Neural cell (in vitro differentiated cells): Measurements from ENCODE around the gene PIGM. TPM values are rescaled to one million over a fixed set of nuclear protein-coding genes. Genes with fewer than 3 reads are reported as not detected.

ENCODE experiments used
- H2AFZ ChIP-seq: fragments of 200-600, 300-800 bp; sonication (generic), shearing (Covaris generic); 2 replicates; pipeline ENCODE4 v1.6.0; 2014; ENCODE audit warnings: low read depth, mild to moderate bottlenecking, antibody characterized with exemption, low read length, moderate library complexity
- H3F3A ChIP-seq: fragments of 200-600 bp; shearing (Covaris generic); 2 replicates; pipeline ENCODE4 v1.6.1; 2016; ENCODE audit warnings: mild to moderate bottlenecking, moderate library complexity, mixed read lengths, antibody characterized with exemption, low read length; ENCODE audit not compliant: insufficient read depth, poor library complexity, severe bottlenecking
- H3K27ac ChIP-seq: fragments of 200-600, 300-800 bp; sonication (generic), shearing (Covaris generic); 2 replicates; pipeline ENCODE4 v1.5.1; 2014; ENCODE audit warnings: mild to moderate bottlenecking, low read length, moderate library complexity
- H3K27me3 ChIP-seq: fragments of 300-800, 200-600 bp; sonication (generic), shearing (Covaris generic); 2 replicates; pipeline ENCODE4 v1.6.0; 2014; ENCODE audit warnings: mild to moderate bottlenecking, low read depth, low read length, moderate library complexity; ENCODE audit not compliant: insufficient read depth
- H3K36me3 ChIP-seq: fragments of 300-800, 200-600 bp; sonication (generic), shearing (Covaris generic); 2 replicates; pipeline ENCODE4 v1.5.1; 2014; ENCODE audit warnings: mild to moderate bottlenecking, antibody characterized with exemption, low read length, moderate library complexity; ENCODE audit not compliant: insufficient read depth
- H3K4me2 ChIP-seq: fragments of 300-800, 200-600 bp; sonication (generic), shearing (Covaris generic); 2 replicates; pipeline ENCODE4 v1.6.0; 2014; ENCODE audit warnings: mild to moderate bottlenecking, low read length
- H3K4me3 ChIP-seq: fragments of 300-800, 200-600 bp; sonication (generic), shearing (Covaris generic); 2 replicates; pipeline ENCODE4 v1.5.1; 2014; ENCODE audit warnings: mild to moderate bottlenecking, low read length, moderate library complexity
- H3K79me2 ChIP-seq: fragments of 200-600 bp; shearing (Covaris generic); replicated peaks from 2 replicates; pipeline ENCODE4 v1.6.0; 2014; ENCODE audit warnings: mild to moderate bottlenecking, low read length, moderate library complexity; ENCODE audit not compliant: insufficient read depth
- H3K9ac ChIP-seq: fragments of 300-800, 200-600 bp; sonication (generic), shearing (Covaris generic); 2 replicates; pipeline ENCODE4 v1.6.1; 2016; ENCODE audit warnings: mild to moderate bottlenecking, low read length, mixed read lengths
- H3K9me2 ChIP-seq: fragments of 200-600 bp; shearing (Covaris generic); 2 replicates; pipeline ENCODE4 v1.6.1; 2016; ENCODE audit warnings: mild to moderate bottlenecking, low read length, mixed read lengths; ENCODE audit not compliant: insufficient read depth
- H3K9me3 ChIP-seq: fragments of 200-600, 300-800 bp; sonication (generic), shearing (Covaris generic); 2 replicates; pipeline ENCODE4 v1.6.1; 2016; ENCODE audit warnings: mild to moderate bottlenecking, mixed run types, low read length, moderate library complexity, mixed read lengths
- H4K20me1 ChIP-seq: fragments of 200-600 bp; shearing (Covaris generic); 2 replicates; pipeline ENCODE4 v1.6.1; 2016; ENCODE audit warnings: mild to moderate bottlenecking, mixed run types; ENCODE audit not compliant: insufficient read depth
- EP300 ChIP-seq: fragments of 450-650 bp; conservative IDR thresholded peaks from 2 replicates; pipeline ENCODE4 v1.6.1; 2014; ENCODE audit warnings: antibody characterized with exemption, mild to moderate bottlenecking, moderate library complexity; ENCODE audit not compliant: poor library complexity, severe bottlenecking
- EZH2 ChIP-seq: fragments of 200-600, 300-800 bp; shearing (Covaris generic), sonication (generic); IDR thresholded peaks from 2 replicates; pipeline ENCODE4 v1.6.1; 2014; ENCODE audit warnings: antibody characterized with exemption, low read length, borderline replicate concordance, mild to moderate bottlenecking; ENCODE audit not compliant: insufficient read depth, poor library complexity, severe bottlenecking
- MXI1 ChIP-seq: fragments of 450-650 bp; conservative IDR thresholded peaks from 2 replicates; pipeline ENCODE4 v1.6.1; 2014; ENCODE audit warnings: antibody characterized with exemption, mild to moderate bottlenecking; ENCODE audit not compliant: poor library complexity, severe bottlenecking
- POLR2AphosphoS5 ChIP-seq: IDR thresholded peaks from 2 replicates; pipeline ENCODE4 v1.6.1; 2012
- RAD21 ChIP-seq: fragments of 450-650 bp; conservative IDR thresholded peaks from 2 replicates; pipeline ENCODE4 v1.6.1; 2014; ENCODE audit warnings: antibody characterized with exemption, mild to moderate bottlenecking, moderate library complexity
- SMC3 ChIP-seq: fragments of 450-650 bp; conservative IDR thresholded peaks from 2 replicates; pipeline ENCODE4 v1.6.1; 2014; ENCODE audit warnings: antibody characterized with exemption, mild to moderate bottlenecking, moderate library complexity; ENCODE audit not compliant: poor library complexity
- TAF1 ChIP-seq: IDR thresholded peaks from 2 replicates; pipeline ENCODE4 v1.6.1; 2012; ENCODE audit warnings: low read depth
- polyA plus RNA-seq: library from polyadenylated mRNA; depleted of rRNA; stranded (reverse); fragments of >200 nt; gene quantifications from 2 replicates; pipeline ENCODE4 v1.2.3, GENCODE V29; 2014
- TF ChIP-seq, protein P1 (sequence below): IDR thresholded peaks from 2 replicates; pipeline ENCODE4 v1.6.1; 2012; ENCODE audit warnings: borderline replicate concordance
- TF ChIP-seq, protein P2 (sequence below): fragments of 450-650 bp; IDR thresholded peaks from 2 replicates; pipeline ENCODE4 v1.5.1; 2014; ENCODE audit warnings: antibody characterized with exemption, mild to moderate bottlenecking, moderate library complexity; ENCODE audit not compliant: poor library complexity, severe bottlenecking

The PIGM gene
- polyA plus RNA-seq, 1 donor from 2014 or later = 3.8 TPM

DNA sequence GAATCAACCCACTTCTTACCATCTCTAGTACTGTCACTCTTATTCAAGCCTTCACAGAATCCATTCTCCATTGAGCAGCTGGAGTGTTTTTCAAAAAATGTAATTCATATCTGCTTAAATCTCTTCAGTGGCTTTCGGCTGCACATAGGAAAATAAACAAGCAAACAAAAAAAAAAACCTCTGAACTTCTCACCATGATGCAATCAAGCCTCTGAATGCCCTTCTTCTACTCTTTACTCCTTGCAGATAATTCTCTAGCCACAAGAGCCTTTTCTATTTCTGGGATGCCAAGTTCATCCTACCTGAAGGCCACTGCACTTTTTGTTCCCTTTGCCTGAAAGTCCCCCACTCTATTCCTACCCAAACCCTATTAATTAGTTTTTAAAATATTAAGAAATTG, 14.2 kb downstream of the PIGM start:
- Histone ChIP-seq H3K4me3 (no peak overlapping the region), H3K27ac (no peak overlapping the region), H3K79me2 (no peaks in the 10 kb centered on the region), H3K4me2 (no peak overlapping the region), H3K9me2 (no peaks in the 10 kb centered on the region), H3K9ac (no peak overlapping the region), H4K20me1 (no peaks in the 10 kb centered on the region), H3K9me3 (no peaks in the 10 kb centered on the region), H3K27me3 (no peaks in the 10 kb centered on the region), H2AFZ (no peak overlapping the region), H3K36me3 (no peaks in the 10 kb centered on the region), H3F3A (no peaks in the 10 kb centered on the region)
- no peak for TF ChIP-seq EZH2
- no peak for TF ChIP-seq RAD21
- no peak for TF ChIP-seq MXI1
- no peak for TF ChIP-seq TAF1
- TF ChIP-seq EP300 = no peak
- no peak for TF ChIP-seq SMC3

DNA sequence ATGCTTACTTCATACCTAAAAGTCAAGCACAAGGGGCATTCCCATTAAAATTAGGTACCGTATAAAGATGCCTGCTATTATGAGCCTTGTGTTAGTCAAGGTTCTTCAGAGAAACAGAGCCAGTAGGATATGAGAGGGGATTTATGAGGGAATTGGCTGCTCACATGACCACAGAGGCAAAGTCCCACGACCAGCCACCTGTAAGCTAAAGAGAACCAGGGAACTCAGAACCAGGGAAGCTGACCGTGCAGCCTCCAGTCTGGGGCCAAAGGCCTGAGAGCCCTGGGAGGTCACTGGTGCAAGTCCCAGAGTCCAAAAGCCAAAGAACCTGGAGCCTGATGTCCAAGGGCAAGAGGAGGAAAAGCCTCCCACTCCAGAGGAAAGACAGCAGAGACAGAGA, 20.0 kb downstream of the PIGM start:
- no peak overlapping the region for H3K4me3 ChIP-seq
- no peak overlapping the region for H3K27ac ChIP-seq
- no peaks in the 10 kb centered on the region for H3K27me3 ChIP-seq
- H3K4me2 ChIP-seq = no peak overlapping the region
- no peak overlapping the region for H3K9ac ChIP-seq
- no peaks in the 10 kb centered on the region for H3K9me2 ChIP-seq
- no peak overlapping the region for H2AFZ ChIP-seq
- H3K79me2 ChIP-seq = no peaks in the 10 kb centered on the region
- no peak for TF ChIP-seq POLR2AphosphoS5
- TF ChIP-seq TAF1 = no peak
- TF ChIP-seq SMC3 = no peak
- no peak for TF ChIP-seq EZH2
- no peak for TF ChIP-seq MXI1
- TF ChIP-seq EP300 = no peak
- TF ChIP-seq, protein P1, sequence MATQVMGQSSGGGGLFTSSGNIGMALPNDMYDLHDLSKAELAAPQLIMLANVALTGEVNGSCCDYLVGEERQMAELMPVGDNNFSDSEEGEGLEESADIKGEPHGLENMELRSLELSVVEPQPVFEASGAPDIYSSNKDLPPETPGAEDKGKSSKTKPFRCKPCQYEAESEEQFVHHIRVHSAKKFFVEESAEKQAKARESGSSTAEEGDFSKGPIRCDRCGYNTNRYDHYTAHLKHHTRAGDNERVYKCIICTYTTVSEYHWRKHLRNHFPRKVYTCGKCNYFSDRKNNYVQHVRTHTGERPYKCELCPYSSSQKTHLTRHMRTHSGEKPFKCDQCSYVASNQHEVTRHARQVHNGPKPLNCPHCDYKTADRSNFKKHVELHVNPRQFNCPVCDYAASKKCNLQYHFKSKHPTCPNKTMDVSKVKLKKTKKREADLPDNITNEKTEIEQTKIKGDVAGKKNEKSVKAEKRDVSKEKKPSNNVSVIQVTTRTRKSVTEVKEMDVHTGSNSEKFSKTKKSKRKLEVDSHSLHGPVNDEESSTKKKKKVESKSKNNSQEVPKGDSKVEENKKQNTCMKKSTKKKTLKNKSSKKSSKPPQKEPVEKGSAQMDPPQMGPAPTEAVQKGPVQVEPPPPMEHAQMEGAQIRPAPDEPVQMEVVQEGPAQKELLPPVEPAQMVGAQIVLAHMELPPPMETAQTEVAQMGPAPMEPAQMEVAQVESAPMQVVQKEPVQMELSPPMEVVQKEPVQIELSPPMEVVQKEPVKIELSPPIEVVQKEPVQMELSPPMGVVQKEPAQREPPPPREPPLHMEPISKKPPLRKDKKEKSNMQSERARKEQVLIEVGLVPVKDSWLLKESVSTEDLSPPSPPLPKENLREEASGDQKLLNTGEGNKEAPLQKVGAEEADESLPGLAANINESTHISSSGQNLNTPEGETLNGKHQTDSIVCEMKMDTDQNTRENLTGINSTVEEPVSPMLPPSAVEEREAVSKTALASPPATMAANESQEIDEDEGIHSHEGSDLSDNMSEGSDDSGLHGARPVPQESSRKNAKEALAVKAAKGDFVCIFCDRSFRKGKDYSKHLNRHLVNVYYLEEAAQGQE = no peak
- TF ChIP-seq, protein P2, sequence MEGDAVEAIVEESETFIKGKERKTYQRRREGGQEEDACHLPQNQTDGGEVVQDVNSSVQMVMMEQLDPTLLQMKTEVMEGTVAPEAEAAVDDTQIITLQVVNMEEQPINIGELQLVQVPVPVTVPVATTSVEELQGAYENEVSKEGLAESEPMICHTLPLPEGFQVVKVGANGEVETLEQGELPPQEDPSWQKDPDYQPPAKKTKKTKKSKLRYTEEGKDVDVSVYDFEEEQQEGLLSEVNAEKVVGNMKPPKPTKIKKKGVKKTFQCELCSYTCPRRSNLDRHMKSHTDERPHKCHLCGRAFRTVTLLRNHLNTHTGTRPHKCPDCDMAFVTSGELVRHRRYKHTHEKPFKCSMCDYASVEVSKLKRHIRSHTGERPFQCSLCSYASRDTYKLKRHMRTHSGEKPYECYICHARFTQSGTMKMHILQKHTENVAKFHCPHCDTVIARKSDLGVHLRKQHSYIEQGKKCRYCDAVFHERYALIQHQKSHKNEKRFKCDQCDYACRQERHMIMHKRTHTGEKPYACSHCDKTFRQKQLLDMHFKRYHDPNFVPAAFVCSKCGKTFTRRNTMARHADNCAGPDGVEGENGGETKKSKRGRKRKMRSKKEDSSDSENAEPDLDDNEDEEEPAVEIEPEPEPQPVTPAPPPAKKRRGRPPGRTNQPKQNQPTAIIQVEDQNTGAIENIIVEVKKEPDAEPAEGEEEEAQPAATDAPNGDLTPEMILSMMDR = no peak
- no peak for TF ChIP-seq RAD21
- H4K20me1 ChIP-seq = no peaks in the 10 kb centered on the region
- no peaks in the 10 kb centered on the region for H3F3A ChIP-seq
- no peaks in the 10 kb centered on the region for H3K9me3 ChIP-seq
- no peaks in the 10 kb centered on the region for H3K36me3 ChIP-seq

DNA sequence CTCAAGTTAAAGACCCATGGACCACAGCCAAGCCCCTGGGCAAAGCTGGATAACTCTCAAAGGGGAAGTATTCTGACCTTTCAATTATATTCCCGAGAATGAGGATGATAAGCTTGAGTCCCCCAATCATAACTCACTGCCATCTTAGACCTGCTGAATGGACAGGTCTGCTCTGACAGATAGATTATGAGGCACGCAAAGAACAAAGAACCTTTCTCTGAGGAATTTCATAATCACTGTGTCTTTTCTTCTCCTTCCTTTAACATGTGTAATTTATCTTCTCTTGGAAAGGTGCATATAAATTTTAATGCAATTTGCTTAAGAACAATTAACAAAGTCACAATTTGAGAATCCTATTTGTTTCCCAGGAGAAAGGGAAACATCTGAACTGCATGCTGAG, 22.0 kb downstream of the PIGM start:
- TF ChIP-seq TAF1 = no peak
- TF ChIP-seq, protein P1 = no peak
- no peak for TF ChIP-seq SMC3
- no peak for TF ChIP-seq EP300
- no peak for TF ChIP-seq EZH2
- H3K9me2 ChIP-seq = no peaks in the 10 kb centered on the region
- no peak overlapping the region for H3K27ac ChIP-seq
- no peaks in the 10 kb centered on the region for H3K9me3 ChIP-seq
- no peak overlapping the region for H3K4me2 ChIP-seq
- H3K36me3 ChIP-seq = no peaks in the 10 kb centered on the region
- H3F3A ChIP-seq = no peaks in the 10 kb centered on the region
- no peak overlapping the region for H2AFZ ChIP-seq
- no peak overlapping the region for H3K9ac ChIP-seq
- no peaks in the 10 kb centered on the region for H3K79me2 ChIP-seq
- H3K4me3 ChIP-seq = no peak overlapping the region
- H3K27me3 ChIP-seq = no peaks in the 10 kb centered on the region
- no peaks in the 10 kb centered on the region for H4K20me1 ChIP-seq
